Choroid plexus epithelial cell (primary cell): Measurements from ENCODE around the gene SUN2.

ENCODE experiments used
- DNase-seq: peaks from one replicate; pipeline ENCODE4 v3.0.0-alpha.2; 2010; ENCODE audit warnings: low read depth
- H3K4me3 ChIP-seq: 2 replicates; pipeline ENCODE4 v1.5.1; 2011; ENCODE audit warnings: low read depth, mild to moderate bottlenecking, control low read depth, low read length, moderate library complexity
- TF ChIP-seq, protein P1 (sequence below): conservative IDR thresholded peaks from 2 replicates; pipeline ENCODE4 v1.5.1; 2011; ENCODE audit warnings: low read depth, mild to moderate bottlenecking, control low read depth, inconsistent platforms, low read length, moderate library complexity

The SUN2 gene

DNA sequence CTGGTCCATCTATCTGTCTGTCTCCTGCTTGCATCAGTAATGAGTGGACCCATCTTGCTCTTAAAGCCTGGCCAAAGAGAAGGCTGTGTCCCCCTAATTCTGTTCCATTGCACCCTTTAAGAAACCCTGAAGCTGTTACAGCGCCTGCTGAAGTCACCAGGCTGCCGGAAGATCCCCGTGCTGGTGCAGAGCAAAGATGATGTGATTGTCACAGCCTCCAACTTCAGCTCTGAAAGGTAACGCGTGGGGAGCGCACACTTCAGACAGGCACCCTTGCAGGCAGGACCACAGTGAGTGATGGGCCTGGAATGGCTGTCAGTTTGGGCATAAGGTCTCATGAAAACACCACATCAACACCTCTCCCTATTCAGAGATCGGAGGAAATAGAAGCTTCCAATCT, 31.6 kb downstream of the SUN2 start:
- no peak overlapping the region for H3K4me3 ChIP-seq
- no peak for DNase-seq
- TF ChIP-seq, protein P1, sequence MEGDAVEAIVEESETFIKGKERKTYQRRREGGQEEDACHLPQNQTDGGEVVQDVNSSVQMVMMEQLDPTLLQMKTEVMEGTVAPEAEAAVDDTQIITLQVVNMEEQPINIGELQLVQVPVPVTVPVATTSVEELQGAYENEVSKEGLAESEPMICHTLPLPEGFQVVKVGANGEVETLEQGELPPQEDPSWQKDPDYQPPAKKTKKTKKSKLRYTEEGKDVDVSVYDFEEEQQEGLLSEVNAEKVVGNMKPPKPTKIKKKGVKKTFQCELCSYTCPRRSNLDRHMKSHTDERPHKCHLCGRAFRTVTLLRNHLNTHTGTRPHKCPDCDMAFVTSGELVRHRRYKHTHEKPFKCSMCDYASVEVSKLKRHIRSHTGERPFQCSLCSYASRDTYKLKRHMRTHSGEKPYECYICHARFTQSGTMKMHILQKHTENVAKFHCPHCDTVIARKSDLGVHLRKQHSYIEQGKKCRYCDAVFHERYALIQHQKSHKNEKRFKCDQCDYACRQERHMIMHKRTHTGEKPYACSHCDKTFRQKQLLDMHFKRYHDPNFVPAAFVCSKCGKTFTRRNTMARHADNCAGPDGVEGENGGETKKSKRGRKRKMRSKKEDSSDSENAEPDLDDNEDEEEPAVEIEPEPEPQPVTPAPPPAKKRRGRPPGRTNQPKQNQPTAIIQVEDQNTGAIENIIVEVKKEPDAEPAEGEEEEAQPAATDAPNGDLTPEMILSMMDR, result peak; percentile 3

DNA sequence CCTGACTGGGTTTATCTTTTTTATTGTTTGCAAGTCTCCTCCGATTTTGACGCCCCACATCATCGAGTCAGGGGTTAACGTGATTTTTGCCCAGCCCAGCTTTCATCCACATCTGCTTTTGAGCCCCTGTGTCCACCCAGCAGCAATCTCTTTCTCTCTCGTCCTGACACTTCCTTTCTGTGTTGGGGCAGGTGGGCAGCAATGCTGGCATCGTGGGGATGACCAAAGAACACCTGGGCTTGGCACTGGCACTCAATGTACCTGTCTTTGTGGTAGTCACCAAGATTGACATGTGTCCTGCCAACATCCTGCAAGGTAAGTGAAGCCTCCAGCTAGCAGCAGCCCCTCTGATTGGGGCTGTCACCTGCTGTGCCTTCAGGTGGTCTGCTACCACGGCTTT, 34.2 kb downstream of the SUN2 start:
- TF ChIP-seq, protein P1, result no peak
- DNase-seq, result no peak
- H3K4me3 ChIP-seq, result no peak overlapping the region

DNA sequence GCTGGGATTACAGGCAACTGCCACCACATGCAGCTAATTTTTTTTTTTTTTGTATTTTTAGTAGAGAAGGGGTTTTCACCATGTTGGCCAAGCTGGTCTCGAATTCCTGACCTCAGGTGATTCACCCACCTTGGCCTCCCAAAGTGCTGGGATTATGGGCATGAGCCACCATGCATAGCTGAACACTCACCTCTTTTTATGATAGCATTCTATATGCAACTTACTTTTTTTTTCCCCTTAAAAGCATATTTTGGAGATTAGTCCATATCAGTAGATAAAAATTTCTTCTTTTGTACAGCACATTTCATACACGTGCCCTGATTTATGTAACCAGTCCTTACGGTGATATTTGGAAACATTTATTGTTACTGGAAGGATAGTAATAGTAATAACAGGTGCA, 35.4 kb downstream of the SUN2 start:
- TF ChIP-seq, protein P1, result no peak
- no peak for DNase-seq
- no peak overlapping the region for H3K4me3 ChIP-seq

DNA sequence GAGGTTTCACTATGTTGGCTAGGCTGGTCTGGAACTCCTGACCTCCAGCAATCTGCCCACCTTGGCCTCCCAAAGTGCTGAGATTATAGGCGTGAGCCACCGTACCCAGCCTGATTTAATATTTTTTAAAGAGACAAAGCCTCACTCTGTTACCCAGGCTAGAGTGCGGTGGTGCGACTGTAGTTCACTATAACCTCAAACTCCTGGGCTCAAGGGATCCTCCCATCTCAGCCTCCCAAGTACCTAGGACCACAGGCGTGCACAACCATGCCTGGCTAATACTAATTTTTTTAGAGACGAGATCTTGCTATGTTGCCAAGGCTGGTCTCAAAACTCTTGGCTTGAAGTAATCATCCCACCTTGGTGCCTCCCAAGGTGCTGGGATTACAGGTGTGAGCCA, 36.6 kb downstream of the SUN2 start:
- TF ChIP-seq, protein P1, result no peak
- no peak overlapping the region for H3K4me3 ChIP-seq
- no peak for DNase-seq

DNA sequence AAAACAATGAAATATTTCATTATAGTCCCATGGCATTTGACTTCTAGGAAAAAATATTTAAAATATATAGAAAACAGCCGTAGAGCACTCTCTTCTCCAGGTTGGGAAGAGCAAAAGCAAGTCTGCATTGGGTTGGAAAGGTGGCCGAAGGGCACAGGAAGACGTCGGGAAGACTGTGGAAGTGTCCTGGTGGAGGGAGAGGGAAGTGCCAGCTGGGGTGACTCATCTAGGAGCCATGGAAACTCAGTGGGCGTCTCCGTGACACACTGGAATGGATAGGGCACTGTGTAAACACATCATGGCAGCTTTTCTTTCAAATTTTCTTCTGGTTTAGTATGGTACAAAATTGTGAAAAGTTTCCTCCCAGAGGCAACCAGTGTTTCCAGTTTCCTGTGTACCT, 37.4 kb downstream of the SUN2 start:
- DNase-seq, result peak; percentile 62
- TF ChIP-seq, protein P1, result peak; percentile 65
- H3K4me3 ChIP-seq, result no peak overlapping the region

DNA sequence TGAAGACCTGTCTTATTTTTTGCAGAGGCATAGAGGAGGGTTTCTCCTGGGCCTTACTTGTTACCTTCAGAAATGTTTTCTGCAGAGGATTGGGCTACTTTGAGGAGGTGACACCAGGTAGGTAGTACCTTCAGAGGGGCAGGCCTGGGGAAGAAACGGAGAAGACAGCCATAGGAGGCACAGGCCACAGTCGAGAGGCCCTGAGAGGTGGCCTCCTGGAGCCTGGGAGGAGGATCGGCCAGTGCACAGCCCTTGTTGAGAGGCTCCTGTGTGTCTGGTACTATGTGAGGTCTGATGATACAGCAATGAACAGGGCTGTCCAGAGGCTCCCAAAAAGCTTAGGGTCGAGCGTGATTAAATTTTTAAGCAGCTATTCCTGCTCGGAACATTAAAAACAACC, 38.6 kb downstream of the SUN2 start:
- TF ChIP-seq, protein P1, result no peak
- no peak overlapping the region for H3K4me3 ChIP-seq
- DNase-seq, result no peak

DNA sequence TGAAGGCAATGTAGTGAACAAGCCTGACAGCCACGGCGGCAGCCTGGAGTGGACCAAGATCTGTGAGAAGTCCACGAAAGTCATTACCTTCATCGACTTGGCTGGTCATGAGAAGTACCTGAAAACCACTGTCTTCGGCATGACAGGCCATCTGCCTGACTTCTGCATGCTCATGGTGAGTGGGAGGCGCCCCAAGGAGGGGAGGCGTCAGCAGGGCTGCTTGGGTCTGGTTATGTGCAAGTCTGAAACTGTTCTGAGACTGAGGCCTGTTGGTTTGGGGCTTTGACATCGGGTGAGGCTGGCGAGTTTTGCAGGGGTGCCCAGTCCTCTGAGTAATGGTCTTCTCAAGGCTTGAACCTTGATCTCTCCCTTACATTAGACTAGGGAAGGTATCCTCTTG, 39.0 kb downstream of the SUN2 start:
- DNase-seq, result no peak
- TF ChIP-seq, protein P1, result no peak
- H3K4me3 ChIP-seq, result no peak overlapping the region
